Lung (tissue), 12 donors: ENCODE results near the gene GATAD2A. TPM values are rescaled to one million over a fixed set of nuclear protein-coding genes. Genes with fewer than 3 reads are reported as not detected.

Experiments
- ATAC-seq: fragments of 200-7000 bp; cut with Tn5 transposase; one replicate; pipeline ENCODE4 v1.9.1; 2020; ENCODE audit warnings: moderate number of reproducible peaks; ENCODE audit not compliant: insufficient read depth, low FRiP score
- DNase-seq, 3 donors: peaks; one replicate each; pipeline ENCODE4 v3.0.0-alpha.2; 2013 to 2017
- H3K27ac ChIP-seq, 2 donors: one replicate each; pipeline ENCODE4 v1.5.1; 2013; ENCODE audit warnings: mild to moderate bottlenecking in 2 of 2, moderate library complexity in 2 of 2, control low read depth in 1 of 2, inconsistent platforms in 1 of 2, low read depth in 1 of 2, low read length in 1 of 2
- H3K27me3 ChIP-seq, 3 donors: one replicate each; pipeline ENCODE4 v1.5.1; 2013; ENCODE audit warnings: low read length in 2 of 3; ENCODE audit not compliant: control insufficient read depth in 3 of 3, insufficient read depth in 3 of 3
- H3K36me3 ChIP-seq, 4 donors: one replicate each; pipeline ENCODE4 v1.5.1; 2013; ENCODE audit warnings: low read length in 4 of 4, mild to moderate bottlenecking in 1 of 4, moderate library complexity in 1 of 4; ENCODE audit not compliant: control insufficient read depth in 4 of 4, insufficient read depth in 4 of 4
- H3K4me1 ChIP-seq, 5 donors: one replicate each; pipeline ENCODE4 v1.5.1; 2013; ENCODE audit warnings: low read length in 5 of 5, mild to moderate bottlenecking in 2 of 5, moderate library complexity in 1 of 5; ENCODE audit not compliant: control insufficient read depth in 5 of 5, insufficient read depth in 5 of 5
- H3K4me3 ChIP-seq: one replicate; pipeline ENCODE4 v1.5.1; 2013; ENCODE audit warnings: mild to moderate bottlenecking, control low read depth, moderate library complexity
- H3K9ac ChIP-seq, 2 donors: one replicate each; pipeline ENCODE4 v1.5.1; 2013; ENCODE audit warnings: low read length in 2 of 2, control low read depth in 1 of 2; ENCODE audit not compliant: insufficient read depth in 1 of 2
- H3K9me3 ChIP-seq, 4 donors: one replicate each; pipeline ENCODE4 v1.5.1; 2013; ENCODE audit warnings: low read length in 3 of 4, mild to moderate bottlenecking in 1 of 4, moderate library complexity in 1 of 4; ENCODE audit not compliant: control insufficient read depth in 4 of 4, insufficient read depth in 3 of 4
- WGBS, 2 donors: extraction: QIAGEN DNeasy Blood & Tissue Kit; methylation state at CpG; one replicate each; pipeline ENCODE4 v1.1.7; 2013; 5-methylcytosine and 5-hydroxymethylcytosine counted together
- polyA plus RNA-seq, 2 donors: library from polyadenylated mRNA; stranded (reverse); fragments of 200-250 nt; gene quantifications; one replicate each; pipeline ENCODE4 v1.2.1, GENCODE V29; 2013
- total RNA-seq, 2 donors: library from RNA; depleted of rRNA in 1 of 2; stranded (reverse); fragments of >200 nt in 1 of 2; gene quantifications; one replicate each; pipeline ENCODE4 v1.2.1, GENCODE V29; 2014 to 2021
- TF ChIP-seq, protein P1 (sequence below): IDR thresholded peaks from 2 replicates; pipeline ENCODE4 v1.5.1; 2012; ENCODE audit warnings: mild to moderate bottlenecking; ENCODE audit errors: control extremely low read depth, extremely low read depth
- donor health status: control.
- donor health status: control.
- donor health status: Bipolar disorder and iron deficiency.
- donor health status: healthy.
- donor health status: DM: yes; HTN: yes; CAD: no.

Gene GATAD2A
- total and polyA plus RNA-seq, 4 donors, result 30.6 to 93.7 (median 37.4) TPM

DNA sequence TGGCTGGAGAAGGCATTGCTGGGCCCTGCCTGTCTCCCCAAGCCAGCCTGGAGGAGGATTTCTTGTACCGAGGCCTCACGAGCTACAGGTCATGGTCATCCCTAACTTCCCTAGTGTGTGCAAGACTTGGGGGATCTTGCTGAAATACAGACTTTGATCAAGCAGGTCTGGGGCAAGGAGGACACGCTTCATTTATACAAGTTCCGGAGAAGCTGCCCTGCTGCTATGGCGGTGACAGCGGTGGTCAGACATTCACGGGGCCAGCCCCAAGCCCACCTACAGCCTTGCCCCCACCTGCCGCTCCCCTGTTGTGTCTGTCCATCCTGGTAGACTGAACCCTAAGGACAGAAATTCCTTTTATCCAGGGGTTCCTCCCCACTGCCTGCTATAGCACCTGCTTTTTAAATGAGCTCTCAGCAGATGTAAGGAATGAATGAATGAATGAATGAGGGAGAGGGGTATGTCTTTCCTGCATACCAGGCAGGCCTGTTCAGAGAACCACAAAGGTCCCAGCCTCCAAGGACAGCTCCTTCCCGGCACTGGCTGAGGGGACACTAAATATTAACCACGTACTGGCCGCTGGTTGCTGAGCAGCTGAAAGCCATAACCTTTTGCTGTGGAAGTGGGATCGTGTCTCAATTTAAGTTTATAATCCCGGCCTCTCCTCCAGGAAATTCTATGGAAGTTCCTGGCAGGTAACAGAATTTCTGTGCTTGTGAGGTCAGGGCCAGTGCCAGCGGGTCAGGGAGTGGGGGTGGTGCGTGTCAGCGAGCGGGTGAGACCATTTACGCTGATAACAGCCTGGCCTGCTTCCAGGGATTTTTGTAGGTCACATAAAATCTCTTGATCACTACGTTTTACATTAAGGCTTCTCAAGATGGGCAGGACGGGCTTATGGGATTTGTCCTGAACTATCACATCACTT is 82.7 kb downstream of the GATAD2A start:
- ATAC-seq (no peak), DNase-seq (peak; percentile 38 to 51 (median 44))
- 51 to 60% methylated on average over 20 of the region's 20 CpGs for WGBS, 2 donors
- no peaks in the 10 kb centered on the region for H3K9me3 ChIP-seq
- peaks cover 2 to 10% (median 5%) of the 10 kb centered on the region in 4 donors for H3K36me3 ChIP-seq
- H3K27me3 ChIP-seq, result no peaks in the 10 kb centered on the region
- TF ChIP-seq, protein P1, sequence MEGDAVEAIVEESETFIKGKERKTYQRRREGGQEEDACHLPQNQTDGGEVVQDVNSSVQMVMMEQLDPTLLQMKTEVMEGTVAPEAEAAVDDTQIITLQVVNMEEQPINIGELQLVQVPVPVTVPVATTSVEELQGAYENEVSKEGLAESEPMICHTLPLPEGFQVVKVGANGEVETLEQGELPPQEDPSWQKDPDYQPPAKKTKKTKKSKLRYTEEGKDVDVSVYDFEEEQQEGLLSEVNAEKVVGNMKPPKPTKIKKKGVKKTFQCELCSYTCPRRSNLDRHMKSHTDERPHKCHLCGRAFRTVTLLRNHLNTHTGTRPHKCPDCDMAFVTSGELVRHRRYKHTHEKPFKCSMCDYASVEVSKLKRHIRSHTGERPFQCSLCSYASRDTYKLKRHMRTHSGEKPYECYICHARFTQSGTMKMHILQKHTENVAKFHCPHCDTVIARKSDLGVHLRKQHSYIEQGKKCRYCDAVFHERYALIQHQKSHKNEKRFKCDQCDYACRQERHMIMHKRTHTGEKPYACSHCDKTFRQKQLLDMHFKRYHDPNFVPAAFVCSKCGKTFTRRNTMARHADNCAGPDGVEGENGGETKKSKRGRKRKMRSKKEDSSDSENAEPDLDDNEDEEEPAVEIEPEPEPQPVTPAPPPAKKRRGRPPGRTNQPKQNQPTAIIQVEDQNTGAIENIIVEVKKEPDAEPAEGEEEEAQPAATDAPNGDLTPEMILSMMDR, result no peak
- H3K9ac ChIP-seq, result peak overlapping the region in 1 of 2 donors; percentile 75
- H3K27ac ChIP-seq, result peak overlapping the region in 1 of 2 donors; percentile 65
- H3K4me1 ChIP-seq, result peaks cover 15 to 49% (median 30%) of the 10 kb centered on the region in 5 donors
- no peak overlapping the region for H3K4me3 ChIP-seq

DNA sequence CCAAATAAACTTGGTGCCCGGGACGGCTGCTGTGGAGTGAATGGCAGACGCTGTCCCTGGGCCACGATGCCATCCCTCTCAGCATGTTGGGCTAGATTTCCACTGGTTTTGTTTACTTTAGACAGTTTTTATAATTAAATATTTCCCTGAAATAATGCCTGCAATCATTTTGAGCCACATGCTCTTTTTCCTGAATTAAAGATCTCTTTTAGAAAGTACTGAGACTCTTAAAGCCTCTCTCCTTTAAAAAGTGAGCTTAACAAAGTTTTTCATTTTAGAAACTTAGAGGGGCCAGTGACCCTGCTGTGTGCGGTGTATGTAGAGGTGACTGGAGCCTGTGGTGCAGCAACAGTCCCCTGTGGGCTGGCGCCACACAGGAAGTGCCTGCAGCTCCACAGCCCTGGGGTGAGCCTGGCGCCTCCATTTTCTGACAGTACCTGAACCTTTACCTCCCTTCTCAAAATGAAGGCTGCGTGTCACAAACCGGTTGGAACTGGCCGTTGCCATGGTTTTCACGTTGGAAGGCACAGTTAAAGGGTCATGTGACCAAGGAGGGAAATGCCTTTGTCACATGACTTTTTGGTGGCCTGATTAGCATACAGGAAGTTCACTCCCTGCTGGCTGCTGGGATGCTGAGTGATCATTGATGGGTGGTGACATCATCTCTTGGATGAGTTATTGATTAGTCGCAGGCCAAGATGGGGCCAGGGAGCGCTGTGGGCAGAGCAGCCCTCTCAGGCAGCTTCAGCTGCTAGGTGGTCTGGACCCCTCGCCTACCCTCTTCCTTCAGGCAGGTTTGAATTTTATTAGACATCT is 83.6 kb downstream of the GATAD2A start:
- Histone ChIP-seq H3K9ac (peak overlapping the region in 1 of 2 donors; percentile 75), H3K9me3 (no peaks in the 10 kb centered on the region), H3K27ac (peak overlapping the region; percentile 24 to 80), H3K36me3 (peaks cover 3 to 13% (median 9%) of the 10 kb centered on the region in 4 donors), H3K4me3 (no peak overlapping the region), H3K4me1 (peaks cover 15 to 47% (median 30%) of the 10 kb centered on the region in 5 donors), H3K27me3 (no peaks in the 10 kb centered on the region)
- WGBS, 2 donors, result 25 to 31% methylated on average over 14 of the region's 14 CpGs
- TF ChIP-seq, protein P1, result no peak
- DNase-seq, result peak; percentile 89 to 95 (median 94)
- ATAC-seq, result peak; percentile 39

DNA sequence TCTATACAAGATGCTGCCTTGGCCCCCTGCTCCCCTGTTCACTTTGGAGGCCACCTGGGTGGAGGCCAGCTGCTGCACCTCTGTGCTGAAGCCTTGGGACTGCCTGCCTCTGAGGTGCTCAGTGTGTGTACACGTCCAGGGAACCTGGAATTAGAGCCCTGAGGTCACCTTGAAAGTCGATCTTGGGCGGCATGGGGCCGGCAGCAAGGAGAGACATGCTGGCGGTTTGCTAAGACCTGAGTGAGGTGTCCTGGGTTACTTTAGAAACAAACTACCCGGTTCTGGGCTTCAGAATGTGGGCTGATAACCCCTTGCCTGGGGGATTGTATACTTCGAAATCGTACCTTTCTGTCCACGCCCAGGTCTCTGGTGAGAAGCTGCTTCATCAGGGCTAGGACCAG is 84.3 kb downstream of the GATAD2A start:
- Histone ChIP-seq H3K27ac (peak overlapping the region in 1 of 2 donors; percentile 80), H3K27me3 (no peaks in the 10 kb centered on the region), H3K4me3 (no peak overlapping the region), H3K4me1 (peaks cover 13 to 45% (median 30%) of the 10 kb centered on the region in 5 donors), H3K36me3 (peaks cover 3 to 19% (median 9%) of the 10 kb centered on the region in 4 donors), H3K9ac (peak overlapping the region in 1 of 2 donors; percentile 63), H3K9me3 (no peaks in the 10 kb centered on the region)
- TF ChIP-seq, protein P1, result no peak
- ATAC-seq (no peak), DNase-seq (peak in 1 of 3 donors; percentile 29)
- WGBS, 2 donors, result 80 to 82% methylated on average over 9 of the region's 9 CpGs
